Urothelium cell line (cell line): ENCODE measurements around the gene MIPEP.
"Not testable (repeated sequence)": the region's sequence is repeated elsewhere in the genome, so short reads cannot be mapped to it uniquely, and the experiment has no call there.

Source experiments
- DNase-seq: peaks from one replicate; pipeline ENCODE4 v3.0.0; 2011; ENCODE audit warnings: low spot score, mixed read lengths
- FAIRE-seq: peaks from 2 replicates; lab custom pipeline; 2011; peaks lifted over from hg19 to GRCh38; lab: Jason Lieb, UNC

The MIPEP gene

DNA sequence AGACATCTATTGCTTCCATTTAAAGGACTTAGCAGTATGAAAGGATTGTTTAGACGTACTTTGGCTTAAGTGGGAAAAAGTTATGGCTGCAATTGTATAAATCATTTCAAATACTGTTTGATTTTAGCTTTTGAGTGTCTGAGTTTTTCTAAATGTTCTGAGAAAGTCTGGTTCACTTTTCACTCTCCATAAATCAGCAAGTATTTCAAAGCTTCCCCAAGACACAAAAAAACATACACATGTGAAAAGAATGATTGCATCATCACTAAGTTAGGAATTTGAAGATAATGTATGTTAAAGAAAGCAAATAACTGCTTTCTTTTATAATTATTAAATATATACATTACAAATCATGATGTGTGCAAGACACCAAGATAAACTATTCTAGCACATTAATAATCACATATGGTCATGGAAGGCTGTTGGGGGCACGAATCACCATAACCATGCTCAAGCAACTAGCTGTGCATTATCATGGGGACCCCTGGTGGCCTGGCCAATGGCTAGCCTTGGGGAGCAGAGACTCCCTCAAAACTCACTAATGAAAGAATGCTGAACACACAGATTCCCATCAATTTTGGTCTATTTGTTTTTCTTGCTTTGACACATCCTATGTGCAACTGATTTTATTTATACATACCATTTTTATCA lies 111.1 kb downstream of the MIPEP start:
- no peak for FAIRE-seq
- DNase-seq = no peak

GRCh38 chr13:23777575-23777870 lies 111.7 kb downstream of the MIPEP start:
- FAIRE-seq (no peak), DNase-seq (no peak)

- DNase-seq = no peak
Observed at GRCh38 chr13:23776698-23777574, 112.3 kb downstream of the MIPEP start.

GRCh38 chr13:23772717-23773116 lies 116.5 kb downstream of the MIPEP start:
- no peak for FAIRE-seq
- DNase-seq = no peak

More at GRCh38 chr13:23776698-23777574, 112.3 kb downstream of the MIPEP start:
- FAIRE-seq = no peak

DNA sequence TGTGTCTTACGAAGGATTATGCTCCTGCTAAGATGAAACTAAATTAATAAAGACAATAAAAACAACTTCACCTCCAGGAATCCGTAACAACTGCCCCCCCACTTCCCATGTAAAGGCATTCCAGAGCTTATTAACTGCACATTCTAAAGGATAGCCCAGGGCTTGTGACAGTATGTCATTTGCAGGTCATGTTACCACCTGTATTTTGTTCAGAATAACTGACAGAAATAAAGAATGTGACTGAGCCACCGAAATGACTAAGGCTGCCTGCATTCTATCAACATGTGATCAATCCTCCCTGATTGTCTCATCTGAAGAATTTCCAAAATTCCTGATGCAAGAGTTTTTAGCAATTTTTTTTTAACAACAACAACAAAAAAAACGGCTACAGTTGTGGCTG lies 117.2 kb downstream of the MIPEP start:
- FAIRE-seq = no peak
- DNase-seq = no peak

GRCh38 chr13:23771552-23771951 lies 117.6 kb downstream of the MIPEP start:
- FAIRE-seq (no peak), DNase-seq (no peak)

GRCh38 chr13:23770973-23771372 lies 118.2 kb downstream of the MIPEP start:
- DNase-seq = no peak
- no peak for FAIRE-seq

DNA sequence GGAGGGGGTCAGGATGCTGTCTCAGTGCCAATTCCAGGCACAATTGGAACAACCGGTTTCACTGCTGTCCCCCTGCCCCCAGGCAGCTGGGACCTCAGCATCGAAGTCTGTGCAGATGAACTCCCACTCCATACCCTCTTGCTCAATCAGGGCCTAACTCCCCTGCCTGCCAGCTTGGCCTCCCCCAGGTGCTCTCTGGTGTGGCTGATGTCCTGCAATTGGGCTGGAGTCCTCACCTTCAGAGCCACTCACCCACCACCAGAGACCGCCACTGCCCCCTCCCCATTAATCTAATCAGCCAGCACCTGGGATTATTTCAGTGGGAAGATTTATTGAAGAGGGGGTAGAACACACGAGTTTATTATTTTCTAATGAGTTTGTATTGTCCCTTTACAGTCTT lies 118.8 kb downstream of the MIPEP start:
- FAIRE-seq (no peak), DNase-seq (no peak)

DNA sequence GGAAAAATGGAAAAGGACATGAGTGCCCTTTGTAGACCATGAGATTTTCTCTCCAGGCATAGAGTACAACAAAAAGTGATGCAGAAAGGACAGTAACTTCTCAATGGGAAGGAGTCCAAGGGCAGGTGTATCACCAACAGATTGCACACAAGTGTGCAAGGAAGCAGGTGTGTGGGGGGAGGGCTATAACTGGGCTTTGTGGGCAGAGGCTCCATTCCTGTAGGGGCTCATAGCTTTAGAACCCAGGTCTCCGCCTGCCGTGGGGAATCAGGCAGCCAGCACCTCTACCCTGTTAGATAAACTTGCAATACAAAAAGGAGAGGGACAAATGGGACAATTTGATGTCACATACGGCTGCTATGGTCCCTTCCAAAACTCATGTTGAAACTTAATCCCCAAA lies 119.8 kb downstream of the MIPEP start:
- no peak for FAIRE-seq
- no peak for DNase-seq

- DNase-seq (no peak), FAIRE-seq (no peak)
Observed at GRCh38 chr13:23767838-23768237, 121.4 kb downstream of the MIPEP start.

DNA sequence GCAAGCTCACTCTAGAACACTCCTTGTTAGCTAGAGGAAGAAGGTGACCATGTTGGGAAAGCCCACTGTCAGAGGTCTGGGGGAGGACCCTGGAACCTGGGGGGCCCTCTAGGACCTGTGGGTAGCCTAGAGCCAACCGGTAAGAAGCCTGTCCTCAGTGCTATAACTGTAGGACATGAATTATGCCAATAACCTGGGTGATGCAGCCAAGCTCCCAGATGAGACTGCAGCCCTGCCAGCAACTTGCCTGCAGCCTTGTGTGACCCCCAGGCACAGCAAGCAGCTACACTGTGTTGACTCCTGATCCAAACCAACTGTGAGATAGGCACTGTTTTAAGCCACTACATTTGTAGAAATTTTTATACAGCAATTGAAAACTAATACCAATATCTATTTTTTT lies 122.3 kb downstream of the MIPEP start:
- DNase-seq (no peak), FAIRE-seq (no peak)

DNA sequence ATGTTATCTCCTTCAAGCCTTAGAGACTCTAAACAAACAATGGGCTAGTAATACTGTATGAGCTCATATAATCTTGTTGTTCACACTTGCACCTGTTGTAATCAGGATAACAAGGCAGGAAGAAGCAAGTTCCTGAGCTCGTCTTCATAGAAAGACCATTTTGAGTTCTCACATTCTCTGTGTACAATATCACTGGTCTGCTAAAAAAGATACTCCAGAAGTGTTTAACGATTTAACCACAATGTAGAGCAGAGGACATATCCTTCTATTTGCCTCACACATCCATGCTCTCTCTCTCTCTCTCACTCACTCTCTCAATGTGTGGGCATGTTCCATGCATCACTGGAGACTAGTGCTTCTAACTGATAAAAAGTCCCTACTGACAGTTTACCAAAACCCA lies 122.9 kb downstream of the MIPEP start:
- DNase-seq (no peak), FAIRE-seq (no peak)

- DNase-seq (no peak), FAIRE-seq (no peak)
Observed at GRCh38 chr13:23765531-23765930, 123.7 kb downstream of the MIPEP start.

- no peak for DNase-seq
Observed at GRCh38 chr13:23763318-23763717, 125.9 kb downstream of the MIPEP start.

DNA sequence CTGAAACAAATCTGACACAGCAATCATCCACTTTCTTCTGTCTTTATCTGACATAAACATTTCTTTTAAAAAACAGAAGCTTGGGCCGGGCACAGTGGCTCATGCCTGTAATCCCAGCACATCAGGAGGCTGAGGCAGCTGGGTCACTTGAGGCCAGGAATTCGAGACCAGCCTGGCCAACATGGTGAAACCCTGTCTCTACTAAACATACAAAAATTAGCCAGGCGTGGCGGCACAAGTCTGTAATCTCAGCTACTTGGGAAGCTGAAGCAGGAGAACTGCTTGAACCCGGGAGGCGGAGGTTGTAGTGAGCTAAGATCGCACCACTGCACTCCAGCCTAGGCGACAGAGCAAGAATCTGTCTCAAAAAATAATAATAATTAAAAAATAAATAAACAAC lies 127.4 kb downstream of the MIPEP start:
- DNase-seq, FAIRE-seq: not testable (repeated sequence)

More at GRCh38 chr13:23763318-23763717, 125.9 kb downstream of the MIPEP start:
- no peak for FAIRE-seq

- FAIRE-seq (no peak), DNase-seq (no peak)
Observed at GRCh38 chr13:23760000-23760399, 129.2 kb downstream of the MIPEP start.

GRCh38 chr13:23758798-23759527 lies 130.2 kb downstream of the MIPEP start:
- DNase-seq = no peak
- FAIRE-seq = no peak

- FAIRE-seq (no peak), DNase-seq (no peak)
Observed at GRCh38 chr13:23754997-23755396, 134.2 kb downstream of the MIPEP start.

- no peak for DNase-seq
- no peak for FAIRE-seq
Observed at GRCh38 chr13:23754506-23754905, 134.7 kb downstream of the MIPEP start.

- DNase-seq (no peak), FAIRE-seq (no peak)
Observed at GRCh38 chr13:23753458-23753857, 135.7 kb downstream of the MIPEP start.

DNA sequence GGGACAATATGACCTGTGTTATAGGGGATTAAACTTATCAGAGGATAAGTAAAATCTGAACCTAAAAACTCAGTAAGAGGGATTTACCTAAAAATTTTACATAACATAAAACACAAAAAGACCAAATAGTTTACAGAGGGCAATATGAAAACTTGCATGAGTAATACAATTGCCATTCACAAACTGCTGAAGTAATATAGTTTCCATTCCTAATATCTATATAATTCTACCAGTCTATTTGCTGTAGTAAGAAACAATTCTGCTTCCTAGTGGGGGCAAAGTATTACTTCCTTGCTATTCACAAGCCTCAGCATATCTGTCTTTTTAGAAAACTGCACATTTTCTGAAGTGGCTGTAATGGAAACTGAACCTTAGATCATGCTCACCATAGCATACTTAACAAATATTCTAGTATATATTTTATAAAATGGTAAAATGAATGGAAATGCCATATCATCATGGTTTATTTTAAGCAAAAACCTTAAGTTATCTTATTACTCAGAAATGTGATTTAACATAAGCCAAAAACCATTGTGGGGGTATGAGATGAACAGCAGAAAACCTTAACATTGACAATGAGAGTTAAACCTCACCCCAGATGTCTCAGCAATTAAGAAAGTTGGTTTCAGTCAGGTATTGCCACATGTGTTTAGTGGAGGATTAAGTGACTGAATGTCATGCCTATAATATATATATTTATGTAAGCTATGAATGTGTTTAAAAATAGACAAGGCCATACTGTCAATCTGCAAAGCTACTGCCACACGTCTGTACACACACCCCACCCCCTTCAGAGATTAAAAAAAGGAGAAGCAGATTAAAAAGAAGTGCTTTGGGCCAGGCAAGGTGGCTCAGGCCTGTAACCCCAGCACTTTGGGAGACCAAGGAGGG lies 136.8 kb downstream of the MIPEP start:
- FAIRE-seq = no peak
- no peak for DNase-seq
